AML-193 (cell line): Measurements from ENCODE around the gene CKS1B.

Experiments used
- DNase-seq, 2 experiments: peaks; one replicate each; lab custom pipeline; 2025; lab: John Stamatoyannopoulos, UW

The CKS1B gene

DNA sequence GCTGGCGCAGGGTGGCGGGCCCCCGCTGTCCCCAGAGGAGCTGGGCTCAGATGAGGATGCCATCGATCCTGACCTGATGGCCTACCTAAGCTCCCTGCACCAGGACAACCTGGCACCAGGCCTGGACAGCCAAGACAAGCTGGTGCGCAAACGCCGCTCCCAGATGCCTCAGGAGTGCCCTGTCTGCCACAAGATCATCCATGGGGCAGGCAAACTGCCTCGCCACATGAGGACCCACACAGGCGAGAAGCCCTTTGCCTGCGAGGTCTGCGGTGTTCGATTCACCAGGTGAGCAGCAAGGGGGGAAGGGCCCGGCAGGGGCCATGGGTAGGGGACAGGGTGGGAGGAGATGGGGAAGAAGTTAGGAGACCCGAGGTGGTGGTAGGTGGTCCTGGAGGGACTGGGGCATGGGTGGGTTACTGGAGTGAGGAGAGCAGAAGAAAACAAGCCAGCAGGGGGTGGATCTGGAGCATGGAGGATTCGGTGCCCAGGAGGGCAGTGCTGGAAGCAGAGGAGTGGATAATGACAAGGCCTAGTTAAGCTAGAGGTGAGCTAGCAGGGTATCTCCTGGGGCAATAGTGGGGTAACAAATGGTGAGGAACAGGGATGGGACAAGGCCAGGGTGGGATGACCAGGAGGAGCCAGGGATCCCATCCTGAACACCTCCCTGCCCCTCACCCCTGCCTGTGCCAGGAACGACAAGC is 41.2 kb downstream of the CKS1B start:
- DNase-seq, result no peak

- DNase-seq, result no peak
These were observed 41.9 kb downstream of the CKS1B start for GRCh38 chr1:155016231-155016831.

GRCh38 chr1:155017041-155017945 is 42.8 kb downstream of the CKS1B start:
- DNase-seq, result peak; percentile 69 to 70

- DNase-seq, result no peak
These were observed 43.5 kb downstream of the CKS1B start for GRCh38 chr1:155017946-155018316.

GRCh38 chr1:155018617-155019348 is 44.3 kb downstream of the CKS1B start:
- no peak for DNase-seq

DNA sequence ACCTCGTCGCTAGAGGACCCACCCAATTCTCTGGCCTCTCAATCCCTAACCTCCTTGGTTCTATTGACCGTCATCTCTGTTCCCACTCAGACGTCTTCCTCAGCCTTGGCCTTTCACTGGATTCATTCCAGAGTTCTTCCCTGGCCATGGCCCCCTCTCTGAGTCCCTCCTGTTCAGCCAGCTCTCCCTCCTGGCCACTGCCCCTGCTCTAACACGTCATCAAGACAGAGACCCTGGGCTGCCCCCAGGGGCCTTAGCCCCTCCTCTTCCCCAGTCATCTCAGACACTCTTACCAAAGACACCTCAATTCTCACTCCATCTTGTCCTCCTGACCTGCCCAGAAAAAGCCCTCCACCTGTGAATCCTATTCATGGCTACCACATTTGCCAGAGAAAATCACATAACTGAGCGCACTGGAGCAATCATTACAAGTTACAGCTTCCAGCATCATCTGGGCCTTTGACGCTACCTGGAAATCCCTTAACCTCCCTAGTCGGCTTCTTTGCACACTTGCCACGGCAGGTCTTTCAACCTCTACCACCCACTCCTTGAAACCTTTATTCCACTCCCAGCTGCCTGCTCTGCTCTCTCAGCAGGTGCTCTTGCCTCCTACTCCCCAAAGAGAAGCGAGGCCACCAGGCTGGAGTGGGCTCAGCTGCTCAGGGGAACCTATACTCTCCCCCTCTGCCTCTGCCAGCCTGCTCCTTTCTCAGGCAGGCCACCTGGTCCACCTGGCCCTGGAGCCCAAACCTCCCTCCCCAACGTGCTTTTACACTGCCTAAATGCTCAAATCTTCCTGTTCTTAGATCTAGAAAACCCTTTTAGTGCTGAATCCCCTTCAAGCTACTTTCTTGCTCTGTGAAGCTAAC is 45.1 kb downstream of the CKS1B start:
- no peak for DNase-seq

DNA sequence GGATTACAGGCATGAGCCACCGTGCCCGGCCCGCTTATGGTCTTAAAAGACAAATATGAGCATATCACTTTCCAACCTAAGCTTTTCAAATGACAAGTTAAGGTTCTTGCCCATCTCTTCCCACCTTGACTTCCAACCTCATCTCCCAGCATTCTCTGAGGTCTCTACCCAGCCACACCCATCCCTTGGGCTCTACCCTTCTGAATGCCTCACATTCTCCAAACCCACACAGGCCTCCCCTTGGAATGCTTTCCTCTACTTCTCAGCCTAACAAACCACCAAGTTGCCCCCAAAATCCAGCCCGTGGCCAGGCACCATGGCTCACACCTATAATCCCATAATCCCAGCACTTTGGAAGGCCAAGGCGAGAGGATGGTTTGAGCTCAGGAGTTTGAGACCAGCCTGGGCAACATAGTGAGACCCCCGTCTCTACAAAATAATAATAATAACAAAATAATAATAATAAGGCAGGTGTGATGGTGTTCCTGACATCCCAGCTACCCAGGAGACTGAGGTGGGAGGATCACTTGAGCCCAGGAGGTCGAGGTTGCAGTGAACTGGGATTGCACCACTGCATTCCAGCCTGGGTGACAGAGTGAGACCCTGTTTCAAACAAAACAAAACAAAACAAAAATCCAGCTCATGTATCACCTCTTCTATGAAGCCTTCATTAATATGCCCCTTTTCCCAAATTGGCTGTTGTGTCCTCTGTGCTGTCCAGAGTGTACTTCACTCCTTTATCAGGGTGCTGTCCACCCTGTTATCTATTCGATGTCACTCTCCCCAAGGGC is 47.9 kb downstream of the CKS1B start:
- no peak for DNase-seq

DNA sequence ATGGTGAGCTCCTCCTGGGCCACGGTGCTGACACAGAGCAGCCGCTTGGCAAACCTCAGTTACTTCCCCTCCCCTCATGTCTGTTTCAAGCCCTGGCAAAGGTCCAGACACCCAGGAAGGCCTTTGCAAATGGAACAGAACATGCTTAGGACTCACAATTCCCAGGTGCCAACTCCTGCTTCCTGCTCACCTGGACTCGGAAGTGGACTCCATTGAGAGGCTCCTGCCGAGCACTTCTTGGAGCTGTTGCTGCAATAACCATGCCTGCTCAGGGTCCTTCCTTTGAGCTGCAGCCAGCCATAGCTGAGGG is 48.4 kb downstream of the CKS1B start:
- peak in 1 of 2 experiments; percentile 29 for DNase-seq

GRCh38 chr1:155023627-155024026 is 49.1 kb downstream of the CKS1B start:
- DNase-seq, result no peak

DNA sequence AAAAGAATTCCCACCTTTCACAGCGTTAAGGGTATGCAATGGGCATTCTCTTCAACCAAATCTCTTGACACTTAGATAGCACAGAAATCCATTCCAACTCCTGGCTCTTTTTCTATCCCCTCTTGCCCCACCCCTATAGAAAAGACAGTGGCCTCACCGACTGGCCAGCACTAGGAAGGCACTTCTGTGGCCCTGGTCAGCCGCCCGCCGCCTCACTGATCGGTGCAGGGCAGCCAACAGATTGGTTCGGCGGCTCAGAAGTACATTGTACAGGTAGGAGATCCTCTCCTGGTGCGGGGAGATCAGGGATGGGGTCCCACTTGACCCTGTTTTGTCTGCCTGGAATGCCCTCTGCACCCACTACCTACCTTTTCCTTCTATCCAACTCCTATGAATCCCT is 49.8 kb downstream of the CKS1B start:
- no peak for DNase-seq

GRCh38 chr1:155026154-155026553 is 51.7 kb downstream of the CKS1B start:
- no peak for DNase-seq

GRCh38 chr1:155026588-155026987 is 52.1 kb downstream of the CKS1B start:
- no peak for DNase-seq
